BLaER1 (cell line): ENCODE measurements around the gene TCF7.

Experiments
- H3K27ac ChIP-seq: shearing (Covaris generic); formaldehyde crosslinking; 2 replicates; pipeline ENCODE4 v1.8.1; 2022
- H3K27me3 ChIP-seq: shearing (Covaris generic); formaldehyde crosslinking; 2 replicates; pipeline ENCODE4 v1.8.1; 2022
- H3K36me3 ChIP-seq: shearing (Covaris generic); formaldehyde crosslinking; 2 replicates; pipeline ENCODE4 v1.8.1; 2022
- H3K4me1 ChIP-seq: shearing (Covaris generic); formaldehyde crosslinking; 2 replicates; pipeline ENCODE4 v1.8.1; 2022
- H3K4me2 ChIP-seq: shearing (Covaris generic); formaldehyde crosslinking; 2 replicates; pipeline ENCODE4 v1.8.1; 2022
- H3K4me3 ChIP-seq: shearing (Covaris generic); formaldehyde crosslinking; 2 replicates; pipeline ENCODE4 v1.8.1; 2022
- H3K9ac ChIP-seq: shearing (Covaris generic); formaldehyde crosslinking; 2 replicates; pipeline ENCODE4 v1.8.1; 2022
- H3K9me3 ChIP-seq: shearing (Covaris generic); formaldehyde crosslinking; 2 replicates; pipeline ENCODE4 v1.8.1; 2022
- H4K20me1 ChIP-seq: shearing (Covaris generic); formaldehyde crosslinking; 2 replicates; pipeline ENCODE4 v1.8.1; 2022
- Cebpa-rat ChIP-seq: shearing (Covaris generic); IDR thresholded peaks from 2 replicates; pipeline ENCODE4 v1.8.1; 2022

TCF7 gene

GRCh38 chr5:134113902-134114875, at the start of gene TCF7:
Gene TCF7, plus strand, starts transcription at chr5:134114681. Its CDS starts 226 bp downstream, at chr5:134114907.
- Histone ChIP-seq H3K4me2 (peak within 1 kb of the TSS; percentile 100), H3K36me3 (no peaks in the 10 kb centered on the region), H3K4me3 (peak within 1 kb of the TSS; percentile 73), H3K27me3 (peaks cover 89% of the 10 kb centered on the region), H3K4me1 (peaks cover 43% of the 10 kb centered on the region), H3K9me3 (no peaks in the 10 kb centered on the region), H4K20me1 (peaks cover 66% of the 10 kb centered on the region), H3K9ac (peak within 1 kb of the TSS; percentile 53; the same call in 1 of the 2 replicates), H3K27ac (no peak within 1 kb of the TSS)
- TF ChIP-seq Cebpa-rat, result no peak

- Histone ChIP-seq H3K9me3 (no peaks in the 10 kb centered on the region; the same call in 1 of the 2 replicates), H3K27me3 (peaks cover 39% of the 10 kb centered on the region), H3K4me2 (no peak overlapping the region), H3K9ac (no peak overlapping the region), H4K20me1 (no peaks in the 10 kb centered on the region), H3K4me3 (no peak overlapping the region), H3K27ac (no peak overlapping the region), H3K4me1 (peaks cover 11% of the 10 kb centered on the region), H3K36me3 (no peaks in the 10 kb centered on the region)
- TF ChIP-seq Cebpa-rat, result no peak
These were observed 44.9 kb upstream of the TCF7 start for GRCh38 chr5:134069553-134069952.

GRCh38 chr5:134070725-134071613, 43.5 kb upstream of the TCF7 start:
- Histone ChIP-seq H3K27ac (no peak overlapping the region), H3K27me3 (peaks cover 39% of the 10 kb centered on the region), H3K9ac (no peak overlapping the region), H3K4me1 (peaks cover 11% of the 10 kb centered on the region), H4K20me1 (no peaks in the 10 kb centered on the region), H3K36me3 (no peaks in the 10 kb centered on the region), H3K4me3 (peak overlapping the region; percentile 45), H3K4me2 (peak overlapping the region; percentile 78), H3K9me3 (no peaks in the 10 kb centered on the region; the same call in 1 of the 2 replicates)
- no peak for TF ChIP-seq Cebpa-rat

GRCh38 chr5:134071614-134072207, 42.8 kb upstream of the TCF7 start:
- Histone ChIP-seq H3K27ac (no peak overlapping the region), H3K4me3 (no peak overlapping the region; the same call in 1 of the 2 replicates), H3K4me2 (peak overlapping the region; percentile 78)

GRCh38 chr5:134072471-134073210, 41.8 kb upstream of the TCF7 start:
- no peak overlapping the region for H3K9ac ChIP-seq
- H3K4me2 ChIP-seq, result no peak overlapping the region
- H4K20me1 ChIP-seq, result no peaks in the 10 kb centered on the region
- H3K9me3 ChIP-seq, result no peaks in the 10 kb centered on the region; the same call in 1 of the 2 replicates
- H3K4me1 ChIP-seq, result peaks cover 11% of the 10 kb centered on the region
- H3K36me3 ChIP-seq, result no peaks in the 10 kb centered on the region
- peaks cover 39% of the 10 kb centered on the region for H3K27me3 ChIP-seq
- H3K27ac ChIP-seq, result no peak overlapping the region
- no peak overlapping the region for H3K4me3 ChIP-seq
- no peak for TF ChIP-seq Cebpa-rat

More at GRCh38 chr5:134071614-134072207, 42.8 kb upstream of the TCF7 start:
- no peaks in the 10 kb centered on the region for H3K36me3 ChIP-seq
- H3K9ac ChIP-seq, result no peak overlapping the region
- peaks cover 39% of the 10 kb centered on the region for H3K27me3 ChIP-seq
- H3K9me3 ChIP-seq, result no peaks in the 10 kb centered on the region; the same call in 1 of the 2 replicates
- peaks cover 11% of the 10 kb centered on the region for H3K4me1 ChIP-seq
- no peak for TF ChIP-seq Cebpa-rat
- no peaks in the 10 kb centered on the region for H4K20me1 ChIP-seq

GRCh38 chr5:134073404-134073803, 41.1 kb upstream of the TCF7 start:
- H4K20me1 ChIP-seq, result no peaks in the 10 kb centered on the region
- no peak overlapping the region for H3K4me3 ChIP-seq
- peaks cover 39% of the 10 kb centered on the region for H3K27me3 ChIP-seq
- no peak overlapping the region for H3K9ac ChIP-seq
- H3K4me1 ChIP-seq, result peaks cover 11% of the 10 kb centered on the region
- no peak for TF ChIP-seq Cebpa-rat
- H3K27ac ChIP-seq, result no peak overlapping the region
- H3K4me2 ChIP-seq, result no peak overlapping the region
- H3K36me3 ChIP-seq, result no peaks in the 10 kb centered on the region
- no peaks in the 10 kb centered on the region; the same call in 1 of the 2 replicates for H3K9me3 ChIP-seq

GRCh38 chr5:134075102-134075501, 39.4 kb upstream of the TCF7 start:
- H3K36me3 ChIP-seq, result no peaks in the 10 kb centered on the region
- no peak for TF ChIP-seq Cebpa-rat
- no peak overlapping the region for H3K4me2 ChIP-seq
- no peak overlapping the region for H3K27ac ChIP-seq
- peaks cover 31% of the 10 kb centered on the region for H3K27me3 ChIP-seq
- H3K4me1 ChIP-seq, result peaks cover 11% of the 10 kb centered on the region
- H4K20me1 ChIP-seq, result no peaks in the 10 kb centered on the region
- H3K9me3 ChIP-seq, result no peaks in the 10 kb centered on the region; the same call in 1 of the 2 replicates
- no peak overlapping the region for H3K9ac ChIP-seq
- no peak overlapping the region for H3K4me3 ChIP-seq

- H3K36me3 ChIP-seq, result no peaks in the 10 kb centered on the region
- H3K9me3 ChIP-seq, result no peaks in the 10 kb centered on the region
- no peak overlapping the region for H3K9ac ChIP-seq
- H3K4me3 ChIP-seq, result no peak overlapping the region
- H3K27ac ChIP-seq, result no peak overlapping the region
- peaks cover 2% of the 10 kb centered on the region; the same call in 1 of the 2 replicates for H3K27me3 ChIP-seq
- no peaks in the 10 kb centered on the region for H3K4me1 ChIP-seq
- no peak for TF ChIP-seq Cebpa-rat
- no peak overlapping the region for H3K4me2 ChIP-seq
- H4K20me1 ChIP-seq, result no peaks in the 10 kb centered on the region
These were observed 36.4 kb upstream of the TCF7 start for GRCh38 chr5:134077926-134078580.
